Tibial nerve (tissue), 3 donors: ENCODE results near the gene ST3GAL3.

Experiments used
- CTCF ChIP-seq, 5 experiments: fragments of 200-600 bp in 3 of 5; fragments of 450-650 bp in 2 of 5; sonication (generic) in 3 of 5; IDR thresholded peaks; one replicate each; pipeline ENCODE4 v1.5.1; 2016 to 2019; ENCODE audit warnings: antibody characterized with exemption in 5 of 5, mild to moderate bottlenecking in 3 of 5, moderate library complexity in 2 of 5
- POLR2A ChIP-seq, 2 donors: fragments of 450-650 bp; IDR thresholded peaks; one replicate each; pipeline ENCODE4 v1.6.1; 2017; ENCODE audit warnings: antibody characterized with exemption in 2 of 2, mild to moderate bottlenecking in 2 of 2, moderate library complexity in 2 of 2

- no peak for TF ChIP-seq CTCF (IDR thresholded peaks at IDR 0.05)
- TF ChIP-seq POLR2A (IDR thresholded peaks at IDR 0.05) = no peak
Measured at GRCh38 chr1:43933386-43934100, 226.2 kb downstream of the ST3GAL3 start, which contains the start of gene ARTN.
